ENCODE results near the gene LNX1. TPM values are rescaled to one million over a fixed set of nuclear protein-coding genes. Genes with fewer than 3 reads are reported as not detected.

The LNX1 gene
- total RNA-seq, 4 donors from 2014 or later: 0.29 to 12.9 (median 8.8) TPM

DNA sequence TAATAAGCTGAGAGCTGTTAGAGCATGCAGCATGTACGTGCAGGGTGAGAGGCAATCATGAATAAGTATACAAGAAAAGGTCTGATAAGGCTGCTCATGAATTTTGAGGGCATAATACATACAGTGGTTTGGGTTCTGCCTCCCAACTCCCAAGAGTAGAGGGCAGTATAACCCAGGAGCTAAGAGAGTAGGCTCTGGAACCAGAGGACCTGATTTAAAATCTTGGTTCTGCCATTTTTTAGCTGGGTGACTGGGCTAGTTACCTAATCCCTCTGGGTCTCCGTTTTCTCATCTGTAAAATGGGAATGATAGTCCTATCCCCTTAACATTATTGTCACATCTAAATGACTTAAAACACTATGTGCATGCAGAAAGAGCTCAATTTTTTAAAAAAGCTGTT lies 85.3 kb downstream of the LNX1 start:
- no peaks in the 10 kb centered on the region for H3K9me3 ChIP-seq
- peaks cover 0 to 5% of the 10 kb centered on the region in 2 donors for H3K4me1 ChIP-seq
- no peaks in the 10 kb centered on the region for H3K27me3 ChIP-seq
- H3K27ac ChIP-seq: no peak overlapping the region
- H3K36me3 ChIP-seq: no peaks in the 10 kb centered on the region
- no peak overlapping the region for H3K4me3 ChIP-seq
- intact Hi-C loops (cut with DNase I; ENCODE audit: low total_unique reads): no loop called here
- no peak for DNase-seq
- no peak for TF ChIP-seq POLR2A (IDR thresholded peaks at IDR 0.05)
- TF ChIP-seq, protein P1, sequence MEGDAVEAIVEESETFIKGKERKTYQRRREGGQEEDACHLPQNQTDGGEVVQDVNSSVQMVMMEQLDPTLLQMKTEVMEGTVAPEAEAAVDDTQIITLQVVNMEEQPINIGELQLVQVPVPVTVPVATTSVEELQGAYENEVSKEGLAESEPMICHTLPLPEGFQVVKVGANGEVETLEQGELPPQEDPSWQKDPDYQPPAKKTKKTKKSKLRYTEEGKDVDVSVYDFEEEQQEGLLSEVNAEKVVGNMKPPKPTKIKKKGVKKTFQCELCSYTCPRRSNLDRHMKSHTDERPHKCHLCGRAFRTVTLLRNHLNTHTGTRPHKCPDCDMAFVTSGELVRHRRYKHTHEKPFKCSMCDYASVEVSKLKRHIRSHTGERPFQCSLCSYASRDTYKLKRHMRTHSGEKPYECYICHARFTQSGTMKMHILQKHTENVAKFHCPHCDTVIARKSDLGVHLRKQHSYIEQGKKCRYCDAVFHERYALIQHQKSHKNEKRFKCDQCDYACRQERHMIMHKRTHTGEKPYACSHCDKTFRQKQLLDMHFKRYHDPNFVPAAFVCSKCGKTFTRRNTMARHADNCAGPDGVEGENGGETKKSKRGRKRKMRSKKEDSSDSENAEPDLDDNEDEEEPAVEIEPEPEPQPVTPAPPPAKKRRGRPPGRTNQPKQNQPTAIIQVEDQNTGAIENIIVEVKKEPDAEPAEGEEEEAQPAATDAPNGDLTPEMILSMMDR (IDR thresholded peaks at IDR 0.05): no peak

DNA sequence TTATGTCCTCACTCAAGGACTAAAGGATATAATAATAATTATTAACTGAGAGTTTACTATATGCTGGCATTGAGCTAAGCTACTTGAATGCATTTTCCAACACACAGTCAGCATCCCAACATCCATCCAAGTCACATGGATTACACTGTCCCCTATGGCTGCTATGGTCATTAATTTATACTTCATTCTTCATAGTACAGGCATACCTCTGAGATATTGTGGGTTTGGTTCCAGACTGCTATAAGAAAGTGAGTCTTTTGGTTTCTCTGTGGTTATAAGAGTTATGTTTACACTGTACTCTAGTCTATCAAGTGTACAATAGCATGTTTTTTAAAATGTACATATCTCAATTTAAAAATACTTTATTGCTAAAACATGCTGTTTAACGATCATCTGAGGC lies 89.2 kb downstream of the LNX1 start:
- DNase-seq: no peak
- H3K27me3 ChIP-seq: no peaks in the 10 kb centered on the region
- no peaks in the 10 kb centered on the region for H3K9me3 ChIP-seq
- no peak for TF ChIP-seq POLR2A (IDR thresholded peaks at IDR 0.05)
- TF ChIP-seq, protein P1 (IDR thresholded peaks at IDR 0.05): no peak
- peaks cover 3 to 4% of the 10 kb centered on the region in 2 donors for H3K4me1 ChIP-seq
- no peak overlapping the region for H3K27ac ChIP-seq
- H3K4me3 ChIP-seq: no peak overlapping the region
- H3K36me3 ChIP-seq: no peaks in the 10 kb centered on the region
- intact Hi-C loops (cut with DNase I; ENCODE audit: low total_unique reads): no loop called here

DNA sequence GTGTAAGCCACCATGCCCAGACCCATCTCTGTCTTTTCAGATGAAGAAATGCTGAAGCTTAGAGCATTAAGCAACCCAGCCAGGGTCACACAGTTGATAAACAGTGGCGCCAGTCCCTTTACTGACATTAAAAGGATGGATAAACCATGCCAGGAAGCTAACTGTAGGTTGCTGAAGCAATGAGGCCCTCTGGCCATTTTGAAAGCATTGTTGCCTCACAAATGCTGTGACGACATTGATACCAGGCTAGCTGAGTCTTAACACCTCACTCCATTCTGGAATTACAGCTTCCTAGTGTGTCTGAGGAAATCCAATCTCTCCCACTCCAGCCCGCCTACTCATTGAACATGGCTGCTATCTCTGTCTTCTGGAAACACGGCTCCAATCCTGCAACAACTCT lies 89.7 kb downstream of the LNX1 start:
- Histone ChIP-seq H3K27ac (no peak overlapping the region), H3K27me3 (no peaks in the 10 kb centered on the region), H3K4me1 (peaks cover 3 to 6% of the 10 kb centered on the region in 2 donors), H3K9me3 (no peaks in the 10 kb centered on the region), H3K4me3 (no peak overlapping the region), H3K36me3 (no peaks in the 10 kb centered on the region)
- no peak for TF ChIP-seq POLR2A (IDR thresholded peaks at IDR 0.05)
- TF ChIP-seq, protein P1 (IDR thresholded peaks at IDR 0.05): no peak
- no peak for DNase-seq
- intact Hi-C loops (cut with DNase I; ENCODE audit: low total_unique reads): no loop called here

DNA sequence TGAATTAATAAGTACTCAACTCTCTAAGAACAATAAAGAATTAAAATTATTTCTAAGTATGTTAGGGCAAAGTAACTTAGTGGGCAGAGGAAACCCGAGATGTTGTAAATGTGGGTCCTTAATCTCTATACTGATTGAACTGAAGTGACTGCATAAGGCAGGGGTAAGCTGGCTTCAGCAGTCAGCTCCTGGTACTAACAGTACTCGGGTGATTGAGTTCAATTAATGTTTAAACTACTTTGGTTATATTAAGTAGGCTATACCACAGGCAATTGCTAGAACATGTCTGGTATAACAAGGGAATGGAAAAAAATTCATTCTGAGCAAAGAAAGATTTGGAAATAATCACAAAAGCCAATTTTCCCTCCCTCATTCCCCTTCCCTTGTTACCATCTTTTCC lies 90.7 kb downstream of the LNX1 start:
- no peak overlapping the region for H3K4me3 ChIP-seq
- no peaks in the 10 kb centered on the region for H3K36me3 ChIP-seq
- no peaks in the 10 kb centered on the region for H3K9me3 ChIP-seq
- no peaks in the 10 kb centered on the region for H3K27me3 ChIP-seq
- no peak overlapping the region for H3K27ac ChIP-seq
- TF ChIP-seq, protein P1 (IDR thresholded peaks at IDR 0.05): no peak
- TF ChIP-seq POLR2A (IDR thresholded peaks at IDR 0.05): no peak
- no peak for DNase-seq
- peaks cover 3 to 6% of the 10 kb centered on the region in 2 donors for H3K4me1 ChIP-seq
- intact Hi-C loops (cut with DNase I; ENCODE audit: low total_unique reads): no loop called here

DNA sequence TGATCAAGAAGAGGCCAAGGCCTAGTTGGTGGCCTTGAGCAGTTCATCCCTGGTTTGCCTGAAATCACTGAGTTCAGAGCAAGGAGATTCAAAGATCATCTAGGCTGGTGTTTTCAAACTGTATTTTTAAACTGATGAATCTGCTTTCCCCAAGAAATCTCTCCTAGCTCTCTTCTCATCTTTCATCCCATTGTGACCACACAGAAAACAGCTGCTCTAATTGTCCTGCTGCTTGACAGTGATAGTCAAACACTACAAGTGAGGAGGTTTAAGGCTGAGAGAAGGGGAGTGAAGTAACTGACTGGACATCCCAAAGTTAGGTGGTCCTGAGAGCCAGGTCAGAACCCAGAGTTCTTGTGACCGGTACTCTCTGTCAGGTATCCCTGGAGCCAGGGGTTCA lies 91.5 kb downstream of the LNX1 start:
- no peak for TF ChIP-seq POLR2A (IDR thresholded peaks at IDR 0.05)
- TF ChIP-seq, protein P1 (IDR thresholded peaks at IDR 0.05): no peak

More for the DNA sequence above, 91.5 kb downstream of the LNX1 start:
- no peaks in the 10 kb centered on the region for H3K36me3 ChIP-seq
- H3K4me1 ChIP-seq: peaks cover 3 to 6% of the 10 kb centered on the region in 2 donors
- intact Hi-C loops (cut with DNase I; ENCODE audit: low total_unique reads): no loop called here
- DNase-seq: no peak
- H3K27me3 ChIP-seq: no peaks in the 10 kb centered on the region
- no peak overlapping the region for H3K27ac ChIP-seq
- no peaks in the 10 kb centered on the region for H3K9me3 ChIP-seq
- H3K4me3 ChIP-seq: no peak overlapping the region
